HG03097 (cell line): ENCODE measurements around the gene TXNL1.
"Not testable (repeated sequence)": the region's sequence is repeated elsewhere in the genome, so short reads cannot be mapped to it uniquely, and the experiment has no call there.

Experiments used
- ATAC-seq: cut with Tn5 transposase; IDR thresholded peaks from one replicate; pipeline ENCODE4 v1.9.1; 2021; ENCODE audit not compliant: unreplicated experiment, low FRiP score

The TXNL1 gene

GRCh38 chr18:56574861-56575260 lies 63.5 kb downstream of the TXNL1 start:
- ATAC-seq = no peak

- not testable (repeated sequence) for ATAC-seq
Measured at GRCh38 chr18:56572267-56572666, 66.1 kb downstream of the TXNL1 start.

- no peak for ATAC-seq
Measured at GRCh38 chr18:56570978-56571377, 67.4 kb downstream of the TXNL1 start.

GRCh38 chr18:56569416-56569815 lies 69.0 kb downstream of the TXNL1 start:
- no peak for ATAC-seq

GRCh38 chr18:56568986-56569385 lies 69.4 kb downstream of the TXNL1 start:
- ATAC-seq = no peak

- no peak for ATAC-seq
Measured at GRCh38 chr18:56565551-56566345, 72.6 kb downstream of the TXNL1 start.

GRCh38 chr18:56565046-56565445 lies 73.3 kb downstream of the TXNL1 start:
- ATAC-seq = no peak

GRCh38 chr18:56563568-56563967 lies 74.8 kb downstream of the TXNL1 start:
- ATAC-seq = no peak

GRCh38 chr18:56562479-56562878 lies 75.9 kb downstream of the TXNL1 start:
- no peak for ATAC-seq

GRCh38 chr18:56560992-56561391 lies 77.4 kb downstream of the TXNL1 start:
- no peak for ATAC-seq

GRCh38 chr18:56559044-56559443 lies 79.3 kb downstream of the TXNL1 start:
- ATAC-seq = no peak

- no peak for ATAC-seq
Measured at GRCh38 chr18:56556907-56557306, 81.5 kb downstream of the TXNL1 start.

- no peak for ATAC-seq
Measured at GRCh38 chr18:56550121-56550520, 88.3 kb downstream of the TXNL1 start.
